ENCODE measurements around the gene MLXIP. TPM values are rescaled to one million over a fixed set of nuclear protein-coding genes. Genes with fewer than 3 reads are reported as not detected.

The MLXIP gene
- total RNA-seq, 1 experiment from 2014 or later, result 46.3 TPM

DNA sequence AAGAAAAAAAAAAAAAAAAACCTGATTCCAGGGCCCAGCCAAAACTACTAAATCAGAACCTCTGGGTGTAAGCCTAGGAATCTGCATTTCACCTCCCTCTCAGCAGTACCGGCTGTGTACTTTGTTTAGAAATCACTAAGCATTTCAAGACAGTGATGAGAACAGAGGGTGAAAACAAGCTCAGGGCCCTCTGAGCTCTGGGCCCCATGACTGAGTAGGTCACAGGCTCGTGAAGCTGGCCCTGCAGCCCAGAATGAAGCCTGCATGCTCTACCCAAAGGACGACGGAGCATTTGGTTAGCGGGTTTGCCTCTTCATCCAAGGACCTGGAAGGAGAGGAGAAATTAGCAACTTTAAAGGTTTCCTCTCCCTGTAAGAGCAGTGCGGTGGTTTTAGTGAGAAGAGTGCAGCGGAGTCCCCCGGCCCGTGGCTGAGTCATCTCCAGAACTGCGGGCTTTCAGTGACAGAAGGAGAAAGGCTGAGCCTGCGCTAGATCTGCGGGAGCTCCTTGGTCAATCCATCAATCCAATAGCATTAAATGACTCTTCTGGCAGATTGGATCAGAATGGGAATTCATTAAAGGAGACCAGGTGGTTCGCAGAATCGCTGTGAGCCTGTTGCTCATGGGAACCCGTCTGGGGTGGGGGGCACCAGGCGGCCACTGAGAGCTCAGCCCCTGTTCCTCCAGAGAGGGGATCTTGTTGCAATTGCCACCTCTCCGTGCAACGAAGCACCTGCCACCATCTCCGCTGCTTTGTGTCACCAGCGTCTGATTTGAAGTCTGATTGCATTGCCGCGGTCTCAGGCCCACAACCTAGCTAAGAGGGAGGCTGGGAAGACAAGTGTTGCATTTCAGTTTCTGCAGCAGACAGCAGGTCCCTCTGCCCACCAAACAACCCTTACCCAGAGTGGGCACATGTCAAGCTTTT lies 88.1 kb downstream of the MLXIP start:
- no peak overlapping the region for H3K9ac ChIP-seq (ENCODE audit: low read length)
- H3K36me3 ChIP-seq (ENCODE audit: control insufficient read depth in 1 of 2, insufficient read depth in 2 of 2, low read length in 2 of 2), result no peaks in the 10 kb centered on the region
- ChIA-PET POLR2A (interaction anchor here (0.6 kb wide), 1 partner anchor 59 kb away, joined by 5 read pairs; the partner anchor contains the start of gene DIABLO), CTCF (no interaction called here), RAD21 (ENCODE audit: low non-redundant PET in 1 of 2, low total read pairs in 2 of 2, uncharacterized antibody in 2 of 2, unreplicated experiment in 2 of 2) (no interaction called here)
- no peak for TF ChIP-seq ZFX (IDR thresholded peaks at IDR 0.05)
- TF ChIP-seq CBX3 (IDR thresholded peaks at IDR 0.05; ENCODE audit: low read depth), result no peak
- TF ChIP-seq EZH2phosphoT487 (IDR thresholded peaks at IDR 0.05; ENCODE audit: borderline replicate concordance), result no peak
- no peak for TF ChIP-seq ZNF274 (IDR thresholded peaks at IDR 0.05; ENCODE audit: low read depth, low read length)
- no peak for TF ChIP-seq REST (IDR thresholded peaks at IDR 0.05; ENCODE audit: low read depth)
- TF ChIP-seq CTCF (IDR thresholded peaks at IDR 0.05 in 2 of 3, conservative IDR thresholded peaks at IDR 0.05 in 1 of 3; ENCODE audit: borderline replicate concordance in 1 of 3, insufficient read depth in 1 of 3, low read depth in 2 of 3, low read length in 2 of 3), result no peak
- no peak for TF ChIP-seq TCF7L2 (IDR thresholded peaks at IDR 0.05; ENCODE audit: borderline replicate concordance, extremely low read depth, insufficient read depth, insufficient read length)
- TF ChIP-seq FOSL1 (IDR thresholded peaks at IDR 0.05; ENCODE audit: low read depth), result no peak
- no peak for TF ChIP-seq JUND (IDR thresholded peaks at IDR 0.05)
- no peak for TF ChIP-seq SIN3A (IDR thresholded peaks at IDR 0.05; ENCODE audit: low read depth)
- no peak for TF ChIP-seq YY1 (IDR thresholded peaks at IDR 0.05; ENCODE audit: extremely low read depth, insufficient replicate concordance, low read depth, low read length)
- DNase-seq (ENCODE audit: low read depth, low spot score) (no peak), ATAC-seq (no peak)
- intact Hi-C loops (cut with micrococcal nuclease), result no loop called here
- H3K4me3 ChIP-seq (replicated peaks in 1 of 2; ENCODE audit: low read depth in 1 of 2, low read length in 2 of 2), result no peak overlapping the region
- no TSS peak for BruUV-seq (replicated peaks)
- H3K79me2 ChIP-seq (ENCODE audit: insufficient read depth, low read length), result no peaks in the 10 kb centered on the region
- H3K4me2 ChIP-seq (ENCODE audit: low read length), result no peak overlapping the region
- H3K9me3 ChIP-seq (ENCODE audit: control insufficient read depth in 1 of 2, insufficient read depth in 1 of 2, low read depth in 1 of 2, low read length in 2 of 2), result no peaks in the 10 kb centered on the region
- no peak overlapping the region for H2AFZ ChIP-seq (ENCODE audit: low read depth, low read length, poor library complexity, severe bottlenecking)
- H4K20me1 ChIP-seq (ENCODE audit: insufficient read depth), result no peaks in the 10 kb centered on the region
- no peaks in the 10 kb centered on the region for H3K9me2 ChIP-seq (ENCODE audit: insufficient read depth)
- no peak overlapping the region for H3K27ac ChIP-seq (ENCODE audit: low read depth, low read length)
- no peaks in the 10 kb centered on the region for H3K4me1 ChIP-seq (ENCODE audit: control insufficient read depth in 1 of 2, insufficient read depth in 2 of 2, low read length in 2 of 2)
- no peaks in the 10 kb centered on the region; the same call in 1 of the 2 replicates for H3K27me3 ChIP-seq (ENCODE audit: insufficient read depth, low read length)

Data from HCT116 (cell line).